Progenitor cell of endocrine pancreas (in vitro differentiated cells): ENCODE results near the gene PTK6. TPM values are rescaled to one million over a fixed set of nuclear protein-coding genes. Genes with fewer than 3 reads are reported as not detected.

Experiments
- DNase-seq: peaks from one replicate; pipeline ENCODE4 v3.0.0; 2021; ENCODE audit warnings: low spot score; ENCODE audit not compliant: unreplicated experiment
- H3K27ac Mint-ChIP-seq: 2 replicates; pipeline ENCODE4 v1.8.0; 2021; ENCODE audit warnings: mild to moderate bottlenecking, moderate library complexity, mixed read lengths
- H3K27me3 Mint-ChIP-seq: 2 replicates; pipeline ENCODE4 v1.8.0; 2021; ENCODE audit warnings: mixed read lengths
- H3K36me3 Mint-ChIP-seq: 2 replicates; pipeline ENCODE4 v1.8.0; 2022; ENCODE audit warnings: mixed read lengths; ENCODE audit not compliant: insufficient read depth
- H3K4me1 Mint-ChIP-seq: 2 replicates; pipeline ENCODE4 v1.8.0; 2021; ENCODE audit warnings: low read depth, mixed read lengths
- H3K4me3 Mint-ChIP-seq: 2 replicates; pipeline ENCODE4 v1.8.0; 2021; ENCODE audit warnings: low read depth, mild to moderate bottlenecking, moderate library complexity, mixed read lengths
- H3K9me3 Mint-ChIP-seq: 2 replicates; pipeline ENCODE4 v1.8.0; 2021; ENCODE audit warnings: low read depth, mixed read lengths
- total RNA-seq: library from RNA; stranded (reverse); gene quantifications from 2 replicates; pipeline ENCODE4 v1.2.1, GENCODE V29; 2021
- TF ChIP-seq, protein P1 (sequence below): fragments of 200-600 bp; sonication (generic); IDR thresholded peaks from one replicate; pipeline ENCODE4 v1.5.0; 2021; ENCODE audit warnings: antibody characterized with exemption, mild to moderate bottlenecking; ENCODE audit not compliant: unreplicated experiment

The PTK6 gene
- total RNA-seq, 1 donor from 2014 or later = 0.29 TPM

GRCh38 chr20:63499338-63499969 lies 37.7 kb downstream of the PTK6 start:
- DNase-seq = peak; percentile 21
- TF ChIP-seq, protein P1, sequence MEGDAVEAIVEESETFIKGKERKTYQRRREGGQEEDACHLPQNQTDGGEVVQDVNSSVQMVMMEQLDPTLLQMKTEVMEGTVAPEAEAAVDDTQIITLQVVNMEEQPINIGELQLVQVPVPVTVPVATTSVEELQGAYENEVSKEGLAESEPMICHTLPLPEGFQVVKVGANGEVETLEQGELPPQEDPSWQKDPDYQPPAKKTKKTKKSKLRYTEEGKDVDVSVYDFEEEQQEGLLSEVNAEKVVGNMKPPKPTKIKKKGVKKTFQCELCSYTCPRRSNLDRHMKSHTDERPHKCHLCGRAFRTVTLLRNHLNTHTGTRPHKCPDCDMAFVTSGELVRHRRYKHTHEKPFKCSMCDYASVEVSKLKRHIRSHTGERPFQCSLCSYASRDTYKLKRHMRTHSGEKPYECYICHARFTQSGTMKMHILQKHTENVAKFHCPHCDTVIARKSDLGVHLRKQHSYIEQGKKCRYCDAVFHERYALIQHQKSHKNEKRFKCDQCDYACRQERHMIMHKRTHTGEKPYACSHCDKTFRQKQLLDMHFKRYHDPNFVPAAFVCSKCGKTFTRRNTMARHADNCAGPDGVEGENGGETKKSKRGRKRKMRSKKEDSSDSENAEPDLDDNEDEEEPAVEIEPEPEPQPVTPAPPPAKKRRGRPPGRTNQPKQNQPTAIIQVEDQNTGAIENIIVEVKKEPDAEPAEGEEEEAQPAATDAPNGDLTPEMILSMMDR = no peak
- Mint-ChIP-seq H3K4me1 (peaks cover 1% of the 10 kb centered on the region), H3K4me3 (no peak overlapping the region), H3K27me3 (peaks cover 26% of the 10 kb centered on the region), H3K9me3 (no peaks in the 10 kb centered on the region), H3K27ac (no peak overlapping the region), H3K36me3 (no peaks in the 10 kb centered on the region)

DNA sequence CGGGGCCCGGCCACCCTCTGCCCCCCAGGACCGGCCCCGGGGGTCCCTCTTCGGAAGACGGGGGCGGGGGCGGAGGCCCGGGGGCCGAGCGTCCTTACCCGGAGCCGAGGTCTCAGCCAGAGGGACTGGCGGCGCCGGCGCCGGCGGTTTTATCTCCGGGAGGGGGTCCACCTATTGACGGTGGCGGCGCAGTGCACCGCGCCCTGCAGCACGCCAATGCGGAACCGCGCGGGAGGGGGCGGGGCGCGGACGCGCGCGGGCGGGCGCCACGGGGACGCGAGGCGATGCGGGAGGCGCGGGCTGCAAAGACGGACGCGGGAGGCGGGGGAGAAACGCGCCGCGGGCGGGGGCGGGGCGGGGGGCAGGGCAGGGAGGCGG lies 38.2 kb downstream of the PTK6 start, which contains the start of gene EEF1A2:
EEF1A2 (minus strand) TSS at position 124 of the 378 bp plus-strand sequence. CDS start 1,320 bp downstream, outside the sequence.
- Mint-ChIP-seq H3K27me3 (peaks cover 23% of the 10 kb centered on the region), H3K4me3 (peak within 1 kb of the TSS; percentile 51), H3K36me3 (no peaks in the 10 kb centered on the region), H3K27ac (no peak within 1 kb of the TSS), H3K9me3 (no peaks in the 10 kb centered on the region), H3K4me1 (peaks cover 1% of the 10 kb centered on the region)
- DNase-seq = peak; percentile 23
- TF ChIP-seq, protein P1 = no peak

DNA sequence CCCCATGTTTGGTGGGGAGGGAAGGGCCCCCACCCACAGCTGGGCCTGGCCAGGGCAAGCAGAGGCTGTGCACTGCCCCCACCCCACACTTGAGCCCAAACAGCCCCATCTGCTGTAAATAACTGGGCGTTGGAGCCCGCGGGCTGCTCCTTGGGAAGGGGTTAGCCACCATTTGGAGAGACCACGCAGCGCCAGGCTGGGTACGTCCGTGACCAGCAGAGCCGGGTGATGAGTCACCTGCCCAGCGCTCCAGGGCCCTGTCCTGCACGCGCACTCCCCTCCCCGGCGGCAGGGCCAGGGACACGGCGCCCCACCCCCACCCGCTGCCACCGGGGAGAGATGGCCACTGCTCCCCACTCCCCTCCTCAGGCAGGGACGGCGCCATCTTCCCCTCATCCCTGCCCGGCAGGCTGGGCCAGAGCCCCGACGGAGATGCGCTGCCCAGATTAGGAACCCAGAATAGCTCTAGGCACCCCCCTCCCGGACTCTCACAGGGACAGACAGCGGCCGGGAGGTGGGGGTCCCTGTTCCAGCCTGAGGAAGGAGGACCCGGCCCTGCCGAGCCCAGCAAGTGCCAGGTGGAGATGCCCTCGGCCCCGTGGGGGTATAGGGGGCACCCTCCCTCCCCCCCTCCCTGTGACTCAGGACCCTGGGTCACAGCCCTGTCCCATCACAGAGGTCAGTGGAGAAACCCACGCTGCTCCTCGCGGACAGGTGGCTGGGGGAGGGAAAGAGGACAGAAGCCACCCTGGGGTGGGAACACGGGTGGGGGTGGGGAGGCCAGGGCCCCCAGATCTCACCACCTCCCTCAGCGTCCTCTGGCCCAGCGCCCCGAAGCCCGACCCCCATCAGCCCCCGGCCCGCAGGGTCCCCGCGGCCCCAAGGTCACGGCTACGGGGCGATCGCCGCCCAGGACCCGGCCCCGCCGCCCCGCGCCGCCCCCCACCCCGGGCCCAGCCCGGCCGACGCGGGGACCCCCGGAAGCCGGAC lies 38.9 kb downstream of the PTK6 start:
- Mint-ChIP-seq H3K4me1 (peaks cover 1% of the 10 kb centered on the region), H3K36me3 (no peaks in the 10 kb centered on the region)

DNA sequence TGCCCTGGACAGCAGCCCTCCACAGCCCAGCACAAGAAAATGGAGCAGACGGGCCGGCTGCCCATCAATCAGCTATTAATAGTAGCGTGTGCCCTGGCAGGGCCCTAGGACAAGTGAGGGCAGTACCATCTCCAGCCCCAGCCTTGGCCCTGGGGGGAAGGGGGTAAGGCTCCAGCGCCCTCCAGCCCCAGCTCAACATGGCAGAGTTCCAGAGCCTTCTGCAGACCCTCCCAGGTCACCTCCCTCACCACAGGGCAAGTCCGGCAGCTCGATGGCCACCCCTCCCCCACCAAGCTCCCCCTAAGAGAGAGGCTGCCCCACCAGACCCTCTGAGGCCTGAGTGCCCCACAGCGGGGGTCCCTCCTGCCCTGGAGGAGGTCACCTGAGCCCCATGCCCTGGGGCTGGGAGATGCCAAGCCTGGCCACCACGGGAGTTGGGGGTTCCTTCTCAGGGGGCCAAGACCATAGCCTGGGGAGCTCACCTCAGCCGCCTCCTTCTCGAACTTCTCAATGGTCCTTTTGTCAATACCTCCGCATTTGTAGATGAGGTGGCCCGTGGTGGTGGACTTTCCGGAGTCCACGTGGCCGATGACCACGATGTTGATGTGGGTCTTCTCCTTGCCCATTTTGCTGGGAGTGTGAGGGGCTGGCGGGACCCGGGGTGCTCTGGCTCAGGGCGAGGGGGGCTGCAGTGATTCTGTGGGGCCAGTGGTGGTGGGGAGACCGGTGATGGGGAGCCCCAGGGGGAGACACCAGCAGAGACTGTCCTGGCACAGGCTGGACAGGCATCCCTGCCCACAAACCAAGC lies 39.8 kb downstream of the PTK6 start:
- Mint-ChIP-seq H3K4me3 (no peak overlapping the region), H3K27me3 (peaks cover 19% of the 10 kb centered on the region), H3K4me1 (peaks cover 1% of the 10 kb centered on the region), H3K27ac (no peak overlapping the region), H3K9me3 (peaks cover 3% of the 10 kb centered on the region), H3K36me3 (no peaks in the 10 kb centered on the region)
- DNase-seq = peak; percentile 9
- TF ChIP-seq, protein P1 = no peak

More for the DNA sequence above, 38.9 kb downstream of the PTK6 start:
- TF ChIP-seq, protein P1 = no peak
- peak; percentile 6 for DNase-seq
- no peak overlapping the region for H3K27ac Mint-ChIP-seq
- H3K27me3 Mint-ChIP-seq = peaks cover 19% of the 10 kb centered on the region
- no peaks in the 10 kb centered on the region for H3K9me3 Mint-ChIP-seq
- peak overlapping the region; percentile 51 for H3K4me3 Mint-ChIP-seq
